NCI-H526 (cell line): Measurements from ENCODE around the gene MRAP.
A peak's percentile ranks its signal among the peaks of the same experiment; 100 is the strongest.

Source experiments
- DNase-seq, 2 experiments: peaks; one replicate each; lab custom pipeline; 2025; lab: John Stamatoyannopoulos, UW

MRAP gene

GRCh38 chr21:32322676-32323075 lies 24.0 kb downstream of the MRAP start:
- DNase-seq: peak in 1 of 2 experiments; percentile 6

GRCh38 chr21:32325706-32326105 lies 27.1 kb downstream of the MRAP start:
- DNase-seq: no peak

GRCh38 chr21:32328595-32328994 lies 29.9 kb downstream of the MRAP start:
- no peak for DNase-seq

GRCh38 chr21:32329331-32329730 lies 30.7 kb downstream of the MRAP start:
- DNase-seq: no peak

GRCh38 chr21:32329776-32330175 lies 31.1 kb downstream of the MRAP start:
- DNase-seq: no peak

GRCh38 chr21:32330784-32331311 lies 32.2 kb downstream of the MRAP start:
- no peak for DNase-seq

- no peak for DNase-seq
Measured at GRCh38 chr21:32331444-32332305, 33.0 kb downstream of the MRAP start.

GRCh38 chr21:32332463-32332951 lies 33.9 kb downstream of the MRAP start:
- DNase-seq: no peak

GRCh38 chr21:32333953-32334673 lies 35.5 kb downstream of the MRAP start:
- no peak for DNase-seq

GRCh38 chr21:32334980-32335531 lies 36.4 kb downstream of the MRAP start:
- DNase-seq: no peak

- DNase-seq: no peak
Measured at GRCh38 chr21:32335601-32336575, 37.2 kb downstream of the MRAP start.

GRCh38 chr21:32336711-32337110 lies 38.1 kb downstream of the MRAP start:
- no peak for DNase-seq

- DNase-seq: no peak
Measured at GRCh38 chr21:32337206-32337605, 38.6 kb downstream of the MRAP start.

GRCh38 chr21:32338209-32338921 lies 39.7 kb downstream of the MRAP start:
- no peak for DNase-seq

- DNase-seq: no peak
Measured at GRCh38 chr21:32340863-32341848, 42.5 kb downstream of the MRAP start.

- DNase-seq: no peak
Measured at GRCh38 chr21:32346951-32347350, 48.3 kb downstream of the MRAP start.

- no peak for DNase-seq
Measured at GRCh38 chr21:32347351-32347750, 48.7 kb downstream of the MRAP start.

- no peak for DNase-seq
Measured at GRCh38 chr21:32347977-32348376, 49.3 kb downstream of the MRAP start.

GRCh38 chr21:32348604-32349332 lies 50.1 kb downstream of the MRAP start:
- no peak for DNase-seq
